WI38 (cell line): ENCODE measurements around the gene LMNTD1.

Experiments used
- H3K4me3 ChIP-seq: 2 replicates; pipeline ENCODE4 v1.5.1; 2011; ENCODE audit warnings: low read depth, mild to moderate bottlenecking, control low read depth, low read length
- TF ChIP-seq, protein P1 (sequence below): IDR thresholded peaks from 2 replicates; pipeline ENCODE4 v1.5.1; 2012; ENCODE audit warnings: low read depth, mild to moderate bottlenecking, control low read depth, low read length

The LMNTD1 gene

DNA sequence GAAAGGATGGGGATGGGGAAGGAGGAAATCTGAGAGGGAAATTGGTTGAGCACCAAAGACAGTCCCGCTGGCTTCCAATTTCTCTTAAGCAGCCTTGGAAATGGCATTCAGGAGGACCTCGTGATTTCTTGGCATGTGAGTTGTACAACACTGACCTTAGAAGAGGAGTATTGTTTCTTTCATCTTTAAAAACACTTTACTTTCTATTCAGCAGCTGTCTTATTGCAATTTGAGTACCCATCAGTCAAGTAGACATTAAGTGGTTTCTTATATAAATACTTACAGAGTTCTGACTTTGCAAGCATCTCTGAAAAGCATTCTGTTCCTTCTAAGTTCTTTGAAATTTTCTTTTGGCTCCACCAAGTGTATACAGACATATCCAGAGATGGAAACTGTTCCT, 83.2 kb downstream of the LMNTD1 start:
- TF ChIP-seq, protein P1, sequence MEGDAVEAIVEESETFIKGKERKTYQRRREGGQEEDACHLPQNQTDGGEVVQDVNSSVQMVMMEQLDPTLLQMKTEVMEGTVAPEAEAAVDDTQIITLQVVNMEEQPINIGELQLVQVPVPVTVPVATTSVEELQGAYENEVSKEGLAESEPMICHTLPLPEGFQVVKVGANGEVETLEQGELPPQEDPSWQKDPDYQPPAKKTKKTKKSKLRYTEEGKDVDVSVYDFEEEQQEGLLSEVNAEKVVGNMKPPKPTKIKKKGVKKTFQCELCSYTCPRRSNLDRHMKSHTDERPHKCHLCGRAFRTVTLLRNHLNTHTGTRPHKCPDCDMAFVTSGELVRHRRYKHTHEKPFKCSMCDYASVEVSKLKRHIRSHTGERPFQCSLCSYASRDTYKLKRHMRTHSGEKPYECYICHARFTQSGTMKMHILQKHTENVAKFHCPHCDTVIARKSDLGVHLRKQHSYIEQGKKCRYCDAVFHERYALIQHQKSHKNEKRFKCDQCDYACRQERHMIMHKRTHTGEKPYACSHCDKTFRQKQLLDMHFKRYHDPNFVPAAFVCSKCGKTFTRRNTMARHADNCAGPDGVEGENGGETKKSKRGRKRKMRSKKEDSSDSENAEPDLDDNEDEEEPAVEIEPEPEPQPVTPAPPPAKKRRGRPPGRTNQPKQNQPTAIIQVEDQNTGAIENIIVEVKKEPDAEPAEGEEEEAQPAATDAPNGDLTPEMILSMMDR: no peak
- no peak overlapping the region for H3K4me3 ChIP-seq

DNA sequence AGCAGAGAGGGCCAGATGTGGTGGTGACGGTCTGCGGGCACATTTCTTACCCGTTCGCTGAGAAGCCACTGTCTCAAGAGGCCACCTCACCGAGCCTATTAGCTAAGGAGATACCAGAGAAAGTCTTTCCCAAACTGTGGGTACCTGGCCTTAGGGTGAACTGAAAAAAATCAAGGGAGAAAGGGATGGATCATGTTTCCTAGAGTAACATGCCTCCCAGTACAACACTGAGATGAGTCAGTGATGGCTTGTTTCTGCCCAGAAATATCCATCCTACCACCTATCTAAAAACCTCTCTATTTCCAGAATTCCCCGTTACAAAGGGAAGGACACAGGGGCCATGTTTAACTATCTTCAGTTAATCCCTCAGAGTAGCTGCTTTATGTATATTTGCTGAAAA, 83.7 kb downstream of the LMNTD1 start:
- TF ChIP-seq, protein P1: no peak

DNA sequence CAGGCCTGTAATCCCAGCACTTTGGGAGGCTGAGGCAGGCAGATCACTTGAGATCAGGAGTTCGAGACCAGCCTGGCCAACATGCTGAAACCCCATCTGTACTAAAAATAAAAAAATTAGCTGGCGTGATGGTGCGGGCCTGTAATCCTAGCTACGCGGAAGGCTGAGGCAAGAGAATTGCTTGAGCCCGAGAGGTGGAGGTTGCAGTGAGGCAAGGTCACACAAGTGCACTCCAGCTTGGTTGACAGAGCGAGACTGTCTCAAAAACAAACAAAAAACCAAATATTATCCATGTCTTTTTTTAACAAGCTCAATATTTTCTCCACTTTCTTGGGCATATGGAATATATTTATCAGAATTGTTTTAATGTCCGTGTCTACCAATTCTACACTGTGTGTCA, 89.6 kb downstream of the LMNTD1 start:
- TF ChIP-seq, protein P1: no peak
- no peak overlapping the region for H3K4me3 ChIP-seq

More for the DNA sequence above, 83.7 kb downstream of the LMNTD1 start:
- H3K4me3 ChIP-seq: no peak overlapping the region

DNA sequence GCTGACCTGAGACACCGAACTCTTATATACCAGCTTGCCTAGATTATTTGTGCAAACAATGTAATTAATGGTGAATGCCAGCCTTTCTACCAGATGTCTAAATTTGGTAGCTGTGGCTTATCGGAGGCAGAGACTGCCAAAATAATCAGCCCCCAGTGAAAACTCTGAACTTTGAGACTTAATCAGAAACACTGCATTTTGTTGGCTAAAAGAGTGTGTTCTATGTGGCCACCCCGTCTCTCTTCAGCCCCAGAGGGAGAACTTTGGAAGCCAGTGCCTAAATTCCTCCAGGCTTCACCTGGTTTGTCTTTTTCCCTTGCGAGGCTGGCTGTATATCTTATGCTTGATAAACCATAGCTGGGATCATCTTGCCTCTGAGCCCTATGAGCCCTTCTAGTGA, 90.1 kb downstream of the LMNTD1 start:
- TF ChIP-seq, protein P1: no peak
- no peak overlapping the region for H3K4me3 ChIP-seq

DNA sequence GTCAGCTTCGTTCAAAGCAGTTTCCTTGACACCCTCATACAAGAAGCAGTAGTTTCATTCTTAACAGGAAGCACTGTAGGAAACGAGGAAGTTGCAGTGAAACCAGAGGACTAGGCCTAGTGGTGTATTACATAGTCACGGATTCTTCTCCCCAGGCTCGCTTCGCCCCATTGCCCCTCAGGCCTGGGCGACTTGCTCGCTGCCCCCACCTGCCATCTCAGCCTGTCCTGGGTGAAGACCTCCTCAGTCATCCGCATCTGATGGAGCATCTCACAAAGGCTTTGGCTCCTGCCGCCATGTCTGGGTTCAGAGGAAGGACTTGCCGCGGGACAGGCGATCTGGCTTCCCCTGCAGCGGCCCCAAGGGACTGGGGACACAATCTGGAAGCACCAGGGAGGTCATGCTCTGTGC, 93.5 kb downstream of the LMNTD1 start:
- no peak overlapping the region for H3K4me3 ChIP-seq
- TF ChIP-seq, protein P1: no peak

DNA sequence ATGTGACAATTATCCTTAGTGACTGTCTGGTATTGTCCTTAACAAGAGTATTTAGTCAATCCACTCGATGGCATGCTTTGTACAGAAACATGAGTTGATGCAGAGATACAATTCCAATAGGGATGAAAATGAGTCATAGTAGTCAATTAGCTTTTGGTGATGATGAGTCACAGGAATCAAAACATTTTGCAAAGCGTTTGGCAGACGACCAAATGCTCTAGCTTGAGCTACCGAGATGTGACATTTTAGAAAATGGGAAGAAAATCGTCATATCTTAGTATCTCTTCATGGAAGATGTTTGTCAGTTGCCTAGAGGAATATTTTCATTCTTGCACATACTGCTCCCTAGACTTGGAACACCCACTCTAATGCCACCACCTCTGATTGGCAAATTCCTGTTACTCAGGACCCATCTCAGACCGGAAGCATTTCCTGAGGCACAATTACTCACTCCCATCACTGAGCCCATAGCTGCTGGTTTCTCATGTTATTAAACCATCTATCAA, 95.0 kb downstream of the LMNTD1 start:
- TF ChIP-seq, protein P1: no peak
- peak overlapping the region; percentile 25; the same call in 1 of the 2 replicates for H3K4me3 ChIP-seq

DNA sequence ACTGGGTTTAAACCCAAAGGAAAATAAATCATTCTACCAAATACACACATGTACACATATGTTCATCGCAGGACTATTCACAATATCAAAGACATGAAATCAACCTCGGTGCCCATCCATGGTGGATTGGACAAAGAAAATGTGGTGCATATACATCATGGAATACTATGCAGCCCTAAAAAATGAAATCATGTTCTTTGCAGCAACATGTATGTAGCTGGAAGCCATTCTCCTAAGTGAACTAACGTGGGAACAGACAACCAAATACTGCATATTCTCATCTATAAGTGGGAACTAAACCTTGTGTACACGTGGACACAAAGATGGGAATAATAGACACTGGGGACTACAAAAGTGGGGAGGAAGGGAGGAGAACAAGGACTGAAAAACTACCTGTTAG, 96.6 kb downstream of the LMNTD1 start:
- no peak overlapping the region for H3K4me3 ChIP-seq
- TF ChIP-seq, protein P1: no peak
